Stimulated activated naive CD8-positive, alpha-beta T cell treated with anti-CD3 and anti-CD28 coated beads, Interleukin-15, Interleukin-2, amounts not matched to agents 100 U/mL and 50 U/mL, for 24 hours (primary cell): Measurements from ENCODE around the gene CARD19.

Source experiments
- ATAC-seq: fragments of 150-1000 bp; cut with Tn5 transposase; one replicate; pipeline ENCODE4 v1.10.0; 2021
- DNase-seq: peaks from one replicate; pipeline ENCODE4 v3.0.0; 2021

The CARD19 gene

DNA sequence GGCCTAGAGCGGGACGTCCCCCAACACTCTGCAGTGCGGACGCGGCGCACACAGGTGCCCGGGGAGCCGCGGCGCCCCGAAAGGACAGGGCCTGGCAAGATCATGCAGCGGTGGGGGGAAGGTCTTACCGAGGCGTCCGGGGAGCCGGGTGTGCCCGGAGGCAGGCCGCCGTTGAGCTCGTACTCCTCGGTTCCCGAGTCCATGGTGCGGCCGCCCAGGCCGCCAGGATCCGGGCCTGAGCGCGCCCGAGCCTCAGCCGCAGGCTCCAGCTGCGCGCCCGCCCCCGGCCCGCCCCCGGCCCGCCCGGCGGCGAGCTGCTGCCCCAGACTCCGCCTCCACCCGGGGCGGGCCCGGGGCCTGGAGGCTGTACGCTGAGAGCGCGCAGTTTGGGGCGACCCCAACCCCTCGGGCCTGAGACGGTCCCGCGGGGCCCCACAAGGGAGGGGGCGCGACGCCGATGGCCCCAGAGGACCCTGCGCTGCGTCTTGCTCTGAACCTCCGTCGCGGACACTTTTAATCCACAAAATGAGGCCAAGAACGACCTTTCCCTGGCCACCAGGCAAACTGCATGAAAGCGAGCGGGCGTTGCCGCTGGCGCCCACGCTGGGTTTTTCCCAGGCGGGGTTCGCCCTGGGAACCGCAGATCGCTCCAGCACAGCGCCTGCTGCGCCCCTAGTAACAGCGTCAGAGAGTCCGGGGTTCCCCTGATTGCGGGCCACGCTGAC, 38.2 kb downstream of the CARD19 start, which contains the start of gene NINJ1:
NINJ1 (minus strand) TSS at position 237 of the 725 bp plus-strand sequence; CDS start at position 203, 34 bp downstream.
- ATAC-seq (peak; percentile 86), DNase-seq (peak; percentile 93)

DNA sequence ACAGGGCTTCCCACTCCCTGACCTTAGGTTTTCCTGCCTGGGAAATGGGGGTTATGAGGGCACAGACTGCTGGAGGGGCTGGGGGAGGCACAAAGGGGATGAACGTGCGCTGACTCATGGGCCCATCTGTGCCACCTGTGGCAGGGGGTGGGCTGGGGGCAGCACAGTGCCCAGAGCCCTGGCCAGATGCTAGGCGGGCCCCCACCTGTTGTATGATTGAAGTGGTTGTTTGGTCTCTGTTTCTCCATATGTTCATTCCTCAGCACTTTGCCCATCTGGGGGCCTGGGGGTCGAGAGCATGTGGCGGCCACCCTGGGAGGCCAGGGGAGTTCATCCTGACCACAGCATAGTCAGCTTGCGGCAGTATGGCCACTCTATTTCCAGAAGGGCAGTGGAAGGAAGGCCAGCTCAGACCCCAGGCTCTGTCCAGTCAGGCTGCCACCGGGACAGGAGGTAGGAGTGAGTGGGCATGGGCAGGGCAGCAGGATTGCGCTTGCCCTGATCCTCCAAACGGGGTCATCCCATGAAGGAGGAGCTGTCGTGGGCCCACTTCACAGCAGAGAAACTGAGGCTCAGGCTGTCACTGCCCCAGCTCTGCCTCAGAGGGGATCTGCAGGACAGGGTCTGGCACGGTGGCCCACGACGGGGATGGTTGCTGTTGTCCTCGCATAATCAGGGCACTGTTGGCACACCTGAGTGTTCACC, 38.9 kb downstream of the CARD19 start:
- ATAC-seq = no peak
- DNase-seq = no peak

DNA sequence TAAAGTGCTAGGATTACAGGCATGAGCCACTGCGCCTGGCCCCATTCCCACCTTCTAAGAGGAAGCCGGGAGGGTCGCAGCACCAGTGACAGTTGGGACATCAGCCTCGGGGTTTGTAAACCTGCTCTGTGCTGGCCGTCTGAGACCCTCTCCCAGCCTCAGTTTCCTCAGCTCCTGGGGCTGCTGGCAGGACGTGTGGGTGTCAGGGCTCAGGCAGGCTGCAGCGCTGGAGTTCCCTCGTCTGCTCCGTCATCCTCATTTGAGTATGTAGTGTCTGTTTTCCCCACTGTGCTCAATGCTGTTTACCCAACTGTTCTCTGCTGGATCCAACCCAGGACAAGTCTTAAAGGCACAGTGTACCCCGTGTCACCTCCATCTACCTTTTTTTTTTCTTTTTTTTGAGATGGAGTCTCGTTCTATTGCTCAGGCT, 40.0 kb downstream of the CARD19 start:
- ATAC-seq (no peak), DNase-seq (no peak)

DNA sequence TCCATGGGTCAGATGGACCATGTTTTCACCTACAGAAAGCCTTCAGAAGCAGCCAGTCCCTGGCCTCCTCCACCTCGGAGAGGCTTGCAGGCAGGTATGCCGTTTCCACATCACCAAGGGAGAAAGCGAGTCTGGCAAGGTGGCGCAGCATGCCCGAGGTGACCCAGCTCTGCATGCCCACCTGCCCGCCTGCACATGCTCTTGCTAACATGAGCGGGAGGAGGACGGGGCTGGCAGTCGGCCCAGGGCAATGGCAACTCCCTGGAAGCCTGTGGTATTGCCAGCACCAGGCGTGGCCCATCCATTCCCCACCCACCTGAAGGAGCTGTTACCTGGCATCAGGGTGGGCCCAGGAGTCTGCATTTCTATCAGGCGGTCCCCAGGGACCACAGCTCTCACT, 41.3 kb downstream of the CARD19 start:
- DNase-seq (no peak), ATAC-seq (no peak)

DNA sequence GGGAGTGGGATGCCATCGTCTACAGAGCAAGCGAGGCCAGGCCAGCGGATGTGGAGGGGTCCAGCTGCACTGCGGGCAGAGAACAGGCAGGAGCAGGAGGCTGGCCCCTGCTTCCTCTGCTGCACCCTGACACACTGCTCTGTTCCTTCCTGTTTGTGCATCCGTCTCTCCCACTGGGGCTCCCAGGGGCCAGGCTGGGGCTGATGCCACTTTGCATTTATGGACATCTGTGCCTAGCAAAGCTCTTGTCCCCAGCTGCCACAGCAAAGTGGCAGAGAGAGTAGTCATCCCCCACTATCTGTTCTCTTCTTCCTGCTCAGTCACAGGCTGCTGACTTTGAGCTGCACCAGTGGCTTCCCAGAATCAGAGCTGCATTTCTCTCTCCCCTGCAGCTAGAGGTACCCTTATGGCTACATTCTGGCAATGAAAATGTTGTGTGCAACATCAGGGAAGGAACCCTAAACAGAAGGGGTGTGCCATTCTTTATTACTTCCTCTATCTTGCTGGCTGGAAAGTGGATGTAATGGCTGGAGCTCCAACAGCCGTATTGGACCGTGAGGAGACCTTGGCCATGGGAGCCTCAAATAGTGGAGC, 42.3 kb downstream of the CARD19 start:
- no peak for ATAC-seq
- no peak for DNase-seq

DNA sequence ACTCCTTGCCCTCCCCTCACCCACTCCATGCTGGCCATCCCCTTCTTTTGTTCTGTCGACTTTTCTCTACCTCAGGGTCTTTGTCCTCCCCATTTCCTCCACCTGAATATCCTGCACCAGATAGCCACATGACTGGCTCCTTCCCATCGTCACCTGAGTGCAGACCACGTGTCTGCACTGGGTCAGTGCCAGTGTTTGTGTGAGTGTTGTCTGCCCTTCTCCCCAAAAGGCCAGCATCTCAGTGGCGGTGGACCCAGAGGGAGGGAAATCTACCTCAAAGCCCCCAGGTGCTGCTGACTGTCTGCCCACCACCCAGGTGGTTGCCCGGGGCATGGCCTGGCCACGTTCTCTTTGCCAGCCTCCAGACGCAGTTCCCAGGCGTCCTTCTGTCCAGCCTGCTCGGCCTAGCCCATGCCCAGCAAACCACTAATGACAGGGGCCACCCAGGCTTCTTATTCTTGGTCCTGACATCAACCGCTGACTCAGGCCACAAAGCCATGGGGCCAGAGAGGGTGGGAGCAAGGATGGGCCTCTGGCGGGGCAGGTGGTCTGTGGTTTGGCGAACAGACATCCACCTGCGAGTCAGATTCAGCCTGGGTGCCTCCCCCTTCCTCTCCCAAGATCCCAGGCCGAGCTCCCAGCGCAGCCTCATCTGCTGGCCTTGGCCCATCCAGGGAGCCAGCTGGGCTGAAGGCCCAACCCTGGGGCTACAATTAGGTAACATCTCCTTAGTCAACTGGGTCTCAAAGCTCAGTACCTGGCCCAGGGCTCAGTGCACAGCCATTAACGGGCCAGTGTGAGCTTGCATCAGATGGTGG, 43.6 kb downstream of the CARD19 start:
- ATAC-seq (no peak), DNase-seq (no peak)

DNA sequence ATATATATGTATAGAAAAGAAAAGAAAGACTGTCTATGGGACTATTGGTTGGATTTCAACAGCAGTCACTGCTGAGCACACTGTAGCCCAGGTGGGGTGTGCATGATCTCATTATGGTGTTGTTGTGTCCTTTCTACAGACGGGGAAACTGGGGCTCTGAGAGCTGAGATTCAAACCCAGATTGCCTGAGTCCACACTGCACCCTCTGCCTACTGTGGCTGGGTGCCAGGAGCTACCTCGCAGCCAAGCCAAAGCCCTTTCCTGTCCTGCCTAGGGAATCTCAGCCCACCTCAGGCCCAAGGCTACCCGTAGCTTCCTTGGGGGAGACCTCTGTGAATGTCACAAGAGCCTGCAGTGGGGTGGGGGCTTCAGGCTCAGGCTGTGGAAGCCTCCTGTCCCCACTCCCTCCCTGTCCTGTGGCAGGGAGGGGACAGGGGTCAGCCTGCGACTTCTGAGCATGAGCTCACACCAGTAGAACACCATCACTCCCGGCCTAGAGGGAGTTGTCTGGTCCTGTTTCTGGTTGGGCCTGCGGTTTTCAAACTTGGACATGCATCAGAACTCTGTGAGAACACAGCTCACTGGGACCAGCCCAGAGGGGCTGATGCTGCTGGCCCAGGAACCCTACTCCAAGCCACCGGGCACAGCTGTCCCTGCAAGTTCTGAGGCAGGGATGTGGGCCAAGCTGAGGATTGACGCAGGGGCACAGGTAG, 45.9 kb downstream of the CARD19 start:
- DNase-seq (no peak), ATAC-seq (no peak)

DNA sequence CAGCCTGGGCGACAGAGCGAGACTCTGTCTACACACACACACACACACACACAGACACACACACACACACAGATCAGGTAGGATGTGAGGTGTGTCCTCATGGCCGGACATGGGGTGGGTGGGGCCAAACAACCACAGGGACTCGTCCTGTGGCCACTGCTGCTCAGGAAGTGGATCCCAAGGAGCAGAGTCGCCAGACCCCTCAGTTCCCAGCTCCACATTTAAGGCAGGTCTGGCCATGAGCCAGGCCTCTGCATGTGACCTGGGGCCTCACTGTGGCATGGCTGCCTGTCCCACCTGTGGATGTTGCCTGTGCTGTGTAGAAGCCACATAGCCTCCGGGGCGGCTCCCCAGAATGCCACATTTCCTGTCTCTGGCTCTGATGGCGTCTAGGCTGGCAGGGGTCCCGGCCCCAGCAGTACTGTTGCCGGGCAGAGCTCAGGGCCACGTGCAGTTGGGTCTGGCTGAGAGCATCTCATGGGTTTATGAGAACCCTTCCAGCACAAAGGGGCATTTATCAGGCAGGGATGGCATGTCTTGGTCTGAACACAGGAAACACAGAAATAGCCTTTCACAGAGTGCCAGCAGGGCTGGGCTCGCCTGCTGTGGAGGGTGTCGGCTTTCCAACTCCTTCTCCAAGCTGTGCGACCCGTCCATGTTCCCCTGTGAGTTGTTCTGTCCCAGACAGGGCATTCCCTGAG, 48.0 kb downstream of the CARD19 start:
- ATAC-seq (peak; percentile 38), DNase-seq (peak; percentile 49)

DNA sequence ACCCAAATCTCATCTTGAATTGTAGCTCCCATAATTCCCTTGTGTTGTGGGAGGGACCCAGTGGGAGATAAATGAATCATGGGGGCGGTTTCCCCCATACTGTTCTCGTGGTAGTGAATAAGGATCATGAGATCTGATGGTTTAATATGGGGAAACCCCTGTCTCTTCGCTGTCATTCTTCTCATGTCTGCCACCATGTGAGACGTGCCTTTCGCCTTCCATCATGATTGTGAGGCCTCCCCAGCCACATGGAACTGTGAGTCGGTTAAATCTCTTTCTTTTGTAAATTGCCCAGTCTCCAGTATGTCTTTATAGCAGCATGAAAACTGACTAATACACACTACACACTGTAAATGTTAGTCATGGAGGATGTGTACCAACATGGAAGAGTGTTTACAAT, 50.7 kb downstream of the CARD19 start:
- ATAC-seq = peak; percentile 58
- DNase-seq = peak; percentile 59

DNA sequence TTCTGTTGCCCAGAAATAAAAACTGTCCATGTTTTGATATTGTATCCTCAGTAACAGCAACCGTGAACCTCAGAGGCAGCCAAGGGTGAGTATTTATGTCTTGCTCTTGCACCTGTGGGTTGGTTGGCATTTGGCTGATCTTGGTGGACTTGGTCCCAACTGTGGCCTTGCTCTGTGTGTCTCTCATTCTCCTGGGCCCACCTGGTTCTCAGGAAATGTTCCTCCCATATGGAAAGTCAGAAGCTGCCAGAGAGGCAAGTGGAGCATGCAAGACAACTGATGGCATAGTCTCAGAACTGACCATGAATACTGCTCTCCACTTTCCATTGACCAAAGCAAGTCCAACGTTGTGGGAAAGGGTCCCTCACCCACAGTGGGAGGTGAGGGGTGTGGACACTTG, 51.6 kb downstream of the CARD19 start:
- no peak for ATAC-seq
- no peak for DNase-seq

DNA sequence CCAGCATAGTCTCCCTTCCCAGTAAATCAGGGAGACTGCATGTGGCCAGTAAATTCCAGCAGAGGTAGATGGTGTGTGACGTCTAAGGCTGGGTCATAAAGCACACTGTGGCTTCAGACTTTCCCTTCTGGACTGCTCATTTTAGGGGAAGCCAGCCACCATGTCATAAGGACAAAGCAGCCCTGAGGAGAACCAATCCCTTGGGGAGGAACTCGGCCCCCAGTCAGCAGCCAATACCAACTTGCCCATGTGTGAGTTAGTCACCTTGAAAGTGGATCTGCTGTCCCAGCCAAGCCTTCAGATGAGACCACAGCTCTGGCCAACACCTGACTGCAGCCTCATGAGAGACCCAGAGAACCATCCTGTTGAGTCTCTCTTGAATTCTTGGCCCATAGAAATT, 52.7 kb downstream of the CARD19 start:
- no peak for DNase-seq
- ATAC-seq = no peak

DNA sequence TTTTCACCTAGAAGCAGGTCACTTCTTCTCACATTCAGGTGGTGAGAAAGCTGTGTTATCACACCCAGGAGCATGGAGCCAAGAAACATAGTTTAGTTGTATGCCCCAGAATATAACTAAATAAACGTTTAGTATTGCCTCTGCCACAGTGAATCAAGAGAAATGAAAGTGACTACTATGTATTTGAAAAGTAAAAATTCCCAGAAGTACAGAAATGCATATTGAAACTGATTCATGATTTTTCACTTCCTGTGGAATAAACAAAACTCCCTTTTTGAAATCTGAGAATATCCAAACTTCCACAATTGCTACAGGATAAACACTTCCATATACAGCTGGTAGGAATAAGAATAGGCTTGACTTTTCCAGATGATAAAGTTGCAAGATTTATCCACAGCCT, 53.3 kb downstream of the CARD19 start:
- DNase-seq (no peak), ATAC-seq (no peak)

DNA sequence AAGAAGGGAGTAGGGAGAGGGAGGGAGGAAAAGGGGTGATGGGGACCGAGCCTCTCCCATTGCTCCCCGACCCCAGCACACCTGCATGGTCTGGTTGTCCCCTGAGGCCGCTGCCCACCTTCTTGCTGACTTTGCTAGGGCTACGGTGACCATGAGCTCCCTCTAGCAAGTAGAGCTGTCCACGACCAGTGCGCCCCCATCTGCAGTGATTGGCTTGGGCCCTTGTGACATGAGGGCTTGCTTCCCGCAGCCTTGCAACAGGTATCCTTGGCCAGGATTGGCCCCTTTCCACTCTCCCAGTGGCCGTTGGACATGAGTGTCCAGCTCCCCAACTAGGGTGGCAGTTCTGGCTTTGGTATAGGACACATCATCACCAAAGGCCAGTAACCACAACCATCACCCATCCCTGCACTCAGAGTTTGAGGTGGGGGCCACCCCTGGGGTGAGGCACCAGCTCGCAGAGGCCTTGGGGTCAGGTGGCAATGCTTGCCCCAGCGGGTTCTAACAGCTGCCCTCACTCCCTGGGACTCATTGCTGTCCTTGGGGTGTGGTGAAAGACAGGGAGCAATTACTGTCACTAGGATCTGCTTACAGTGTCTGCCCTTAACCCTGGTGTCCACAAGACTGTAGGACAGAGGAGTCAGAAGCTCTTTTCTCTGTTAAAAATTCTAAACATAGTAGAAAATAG, 55.2 kb downstream of the CARD19 start:
- DNase-seq (no peak), ATAC-seq (no peak)

DNA sequence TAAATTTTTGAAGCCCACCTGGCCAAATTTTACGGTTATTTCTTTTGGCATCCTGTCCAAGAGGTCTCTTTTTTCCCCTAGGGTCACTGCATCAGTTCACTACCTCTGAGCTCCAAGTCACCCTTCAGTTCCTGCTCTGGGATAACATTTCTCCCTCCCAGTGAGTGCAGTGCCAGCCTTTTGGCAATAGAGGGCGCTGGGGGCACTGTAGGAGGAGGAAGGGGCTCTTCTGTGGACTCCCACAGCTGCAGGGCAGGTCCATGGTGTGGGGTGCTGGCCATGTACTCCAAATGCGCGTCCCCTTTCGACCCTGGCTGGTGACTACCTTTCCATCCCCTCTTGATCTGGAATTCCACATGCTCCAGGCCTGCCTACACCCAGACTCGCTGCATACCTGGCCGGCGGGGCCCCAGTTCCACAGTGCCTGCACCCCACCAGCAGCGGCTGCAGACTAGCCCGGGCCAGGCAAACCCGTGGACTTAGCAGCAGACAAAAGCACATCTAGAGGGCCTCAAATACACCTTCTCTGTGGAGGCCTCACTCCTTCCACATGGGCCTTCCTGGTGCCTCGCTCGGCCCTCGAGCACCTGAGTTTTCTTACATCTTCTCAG, 58.4 kb downstream of the CARD19 start:
- ATAC-seq = no peak
- DNase-seq = peak; percentile 58

DNA sequence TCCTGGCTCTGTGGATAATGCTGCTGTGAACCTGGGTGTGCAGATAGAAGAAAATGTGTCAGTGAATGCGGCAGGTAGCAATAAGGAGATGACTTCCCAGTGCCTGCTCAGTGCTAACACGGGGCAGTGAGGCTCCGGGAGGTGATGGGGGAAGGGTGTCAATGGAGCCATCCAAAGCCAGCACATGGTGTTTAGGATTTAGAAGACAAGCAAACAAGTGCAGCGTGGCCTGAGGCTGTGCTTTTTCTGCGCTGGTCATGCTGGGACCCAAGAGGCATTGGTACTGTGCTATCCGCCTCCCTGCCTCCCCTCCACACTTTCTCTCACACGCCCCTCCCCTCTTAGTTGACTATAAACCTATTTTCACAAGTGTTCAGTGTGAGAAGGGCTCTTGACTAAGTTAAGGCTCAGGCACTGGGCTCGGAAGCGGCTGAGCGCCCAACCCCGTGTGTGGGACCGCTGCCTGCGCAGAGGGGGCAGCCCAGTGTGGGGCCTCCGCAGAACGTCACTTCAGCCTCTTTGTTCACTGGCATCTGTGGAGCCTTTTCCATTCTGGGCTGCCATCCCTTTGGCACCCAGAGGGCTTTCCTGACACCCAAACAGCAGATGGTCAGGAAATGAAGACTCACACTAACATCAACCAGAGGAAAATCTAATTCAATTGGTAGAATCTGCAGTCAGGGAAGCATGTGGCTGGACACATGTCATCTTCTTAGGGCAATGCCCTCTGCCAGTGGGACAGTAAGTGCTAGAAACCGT, 59.9 kb downstream of the CARD19 start:
- no peak for DNase-seq
- ATAC-seq = no peak

DNA sequence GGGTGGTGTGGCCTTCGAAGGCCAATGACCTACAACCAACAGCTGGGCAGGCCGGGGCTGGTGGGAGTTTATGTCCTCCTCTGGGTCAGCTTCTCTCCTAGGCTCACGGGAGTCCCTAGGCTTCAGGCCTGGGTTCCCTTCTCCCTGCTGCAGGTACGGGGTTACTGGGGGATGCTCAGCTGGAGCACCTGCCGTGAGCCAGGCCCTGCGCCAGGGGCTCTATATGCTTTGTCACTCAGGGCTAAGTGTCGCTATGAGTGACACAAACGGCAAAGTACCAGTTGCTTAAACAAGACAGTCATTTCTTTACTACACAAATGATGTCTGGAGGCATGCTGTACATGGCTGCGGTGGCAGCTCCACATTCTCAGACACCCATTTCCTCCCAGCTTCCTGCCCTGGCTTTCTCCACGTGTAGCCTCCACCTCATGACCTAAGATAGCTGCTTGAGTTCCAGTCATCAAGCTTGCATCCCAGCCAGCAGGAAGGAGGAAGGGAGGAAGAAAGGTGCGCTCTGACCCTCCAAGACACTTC, 60.5 kb downstream of the CARD19 start:
- ATAC-seq (peak; percentile 76), DNase-seq (peak; percentile 27)

DNA sequence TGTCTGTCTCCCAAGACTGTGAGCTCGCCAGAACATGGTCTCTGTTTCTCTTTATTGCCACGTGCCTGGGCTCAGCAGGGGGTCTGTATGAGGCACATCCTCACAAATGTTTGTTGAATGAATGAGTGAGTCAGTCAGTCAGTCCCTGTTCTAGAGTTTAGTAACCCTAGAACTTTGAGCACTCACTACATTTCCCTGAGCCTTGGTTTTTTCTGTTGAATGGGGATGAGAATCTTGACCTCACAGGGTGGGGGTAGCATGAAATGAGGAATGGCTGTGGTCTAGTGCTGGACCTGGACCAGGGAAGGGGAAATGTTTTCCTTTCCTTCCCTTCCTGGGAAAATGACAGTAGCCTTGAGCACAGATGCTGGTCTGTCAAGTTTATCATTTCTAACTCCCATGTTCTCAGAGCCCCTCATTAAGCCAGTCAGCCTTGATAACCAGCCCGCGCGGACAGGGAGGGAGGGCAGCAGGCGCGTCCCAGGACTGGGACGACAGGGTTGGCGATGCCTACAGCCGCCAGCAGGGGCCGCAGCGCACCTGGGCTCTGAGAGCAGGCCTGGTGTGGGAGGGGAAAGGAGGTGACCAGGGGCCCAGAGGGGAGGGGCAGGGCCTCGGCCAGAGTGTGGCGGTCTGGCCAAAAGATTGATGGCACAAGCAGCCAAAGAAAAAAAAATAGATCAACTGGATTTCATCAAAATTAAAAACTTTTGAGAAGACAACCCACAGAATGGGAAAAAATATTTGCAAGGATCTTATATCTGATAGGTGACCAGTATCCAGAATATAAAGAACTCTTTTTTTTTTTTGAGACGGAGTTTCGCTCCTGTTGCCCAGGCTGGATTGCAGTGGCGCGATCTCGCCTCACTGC, 63.8 kb downstream of the CARD19 start:
- peak; percentile 85 for ATAC-seq

More for the DNA sequence above, 63.8 kb downstream of the CARD19 start:
- DNase-seq = peak; percentile 86
